ENCODE data around the gene ITGB3BP. TPM values are rescaled to one million over a fixed set of nuclear protein-coding genes. Genes with fewer than 3 reads are reported as not detected.
A peak's percentile ranks its signal among the peaks of the same experiment; 100 is the strongest.

The ITGB3BP gene
- total and polyA plus RNA-seq, 2 of the 13 experiments (the other 11 are each of a cell fraction or from before 2014, with no cell fraction given): 19.0 to 46.5 TPM

DNA sequence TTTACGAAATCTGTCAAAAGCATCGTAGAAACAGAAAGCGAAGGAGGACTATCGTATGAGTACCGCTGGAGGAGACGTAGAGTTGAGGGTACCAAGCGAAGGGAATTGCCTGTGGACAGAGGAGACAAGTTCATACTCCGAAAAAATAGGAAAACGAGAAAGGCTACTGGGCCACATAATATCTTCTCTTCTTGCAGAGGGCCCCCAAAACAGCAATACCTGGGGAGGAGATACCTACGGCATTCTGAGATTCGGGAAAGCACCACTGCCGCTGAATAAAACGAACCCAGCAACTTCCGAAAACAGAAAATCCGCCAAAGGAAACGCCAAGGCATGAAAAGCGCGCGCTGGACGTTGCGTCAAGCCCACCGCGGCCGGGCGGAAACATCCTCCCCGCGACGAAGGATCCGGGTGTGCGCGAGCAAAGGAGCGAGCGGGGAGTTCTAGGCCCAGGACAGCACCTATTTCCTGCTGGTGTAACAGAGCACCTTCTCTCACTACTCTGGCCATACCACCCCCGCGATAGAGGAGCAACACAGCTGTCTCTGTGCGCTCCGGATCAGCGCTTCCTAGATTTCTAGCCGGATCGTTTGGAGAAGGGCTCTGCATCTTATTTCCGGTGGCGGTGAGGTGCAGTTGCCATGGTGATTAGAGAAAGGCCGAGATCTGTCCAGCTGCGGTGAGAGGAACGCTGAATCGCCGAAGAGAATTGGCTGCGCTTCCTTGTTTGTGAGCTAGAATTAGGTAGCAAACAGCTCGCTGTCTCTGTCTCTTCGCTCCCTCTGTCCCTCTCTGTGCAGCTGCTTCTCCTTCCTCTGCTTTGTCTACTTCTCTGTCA is at the start of gene ITGB3BP, which contains the start of gene EFCAB7 (continued):
- TF ChIP-seq, protein P1, sequence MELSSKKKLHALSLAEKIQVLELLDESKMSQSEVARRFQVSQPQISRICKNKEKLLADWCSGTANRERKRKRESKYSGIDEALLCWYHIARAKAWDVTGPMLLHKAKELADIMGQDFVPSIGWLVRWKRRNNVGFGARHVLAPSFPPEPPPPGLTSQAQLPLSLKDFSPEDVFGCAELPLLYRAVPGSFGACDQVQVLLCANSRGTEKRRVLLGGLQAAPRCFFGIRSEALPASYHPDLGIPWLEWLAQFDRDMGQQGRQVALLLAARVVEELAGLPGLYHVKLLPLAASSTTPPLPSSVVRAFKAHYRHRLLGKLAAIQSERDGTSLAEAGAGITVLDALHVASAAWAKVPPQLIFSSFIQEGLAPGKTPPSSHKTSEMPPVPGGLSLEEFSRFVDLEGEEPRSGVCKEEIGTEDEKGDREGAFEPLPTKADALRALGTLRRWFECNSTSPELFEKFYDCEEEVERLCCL (CRISPR knock-in tag; IDR thresholded peaks at IDR 0.05; ENCODE audit: borderline replicate concordance): no peak
- TF ChIP-seq, protein P2, sequence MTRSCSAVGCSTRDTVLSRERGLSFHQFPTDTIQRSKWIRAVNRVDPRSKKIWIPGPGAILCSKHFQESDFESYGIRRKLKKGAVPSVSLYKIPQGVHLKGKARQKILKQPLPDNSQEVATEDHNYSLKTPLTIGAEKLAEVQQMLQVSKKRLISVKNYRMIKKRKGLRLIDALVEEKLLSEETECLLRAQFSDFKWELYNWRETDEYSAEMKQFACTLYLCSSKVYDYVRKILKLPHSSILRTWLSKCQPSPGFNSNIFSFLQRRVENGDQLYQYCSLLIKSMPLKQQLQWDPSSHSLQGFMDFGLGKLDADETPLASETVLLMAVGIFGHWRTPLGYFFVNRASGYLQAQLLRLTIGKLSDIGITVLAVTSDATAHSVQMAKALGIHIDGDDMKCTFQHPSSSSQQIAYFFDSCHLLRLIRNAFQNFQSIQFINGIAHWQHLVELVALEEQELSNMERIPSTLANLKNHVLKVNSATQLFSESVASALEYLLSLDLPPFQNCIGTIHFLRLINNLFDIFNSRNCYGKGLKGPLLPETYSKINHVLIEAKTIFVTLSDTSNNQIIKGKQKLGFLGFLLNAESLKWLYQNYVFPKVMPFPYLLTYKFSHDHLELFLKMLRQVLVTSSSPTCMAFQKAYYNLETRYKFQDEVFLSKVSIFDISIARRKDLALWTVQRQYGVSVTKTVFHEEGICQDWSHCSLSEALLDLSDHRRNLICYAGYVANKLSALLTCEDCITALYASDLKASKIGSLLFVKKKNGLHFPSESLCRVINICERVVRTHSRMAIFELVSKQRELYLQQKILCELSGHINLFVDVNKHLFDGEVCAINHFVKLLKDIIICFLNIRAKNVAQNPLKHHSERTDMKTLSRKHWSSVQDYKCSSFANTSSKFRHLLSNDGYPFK (CRISPR knock-in tag; IDR thresholded peaks at IDR 0.05; ENCODE audit: borderline replicate concordance): peak; percentile 86; the same call in 1 of the 2 replicates
- TF ChIP-seq ZNF24 (IDR thresholded peaks at IDR 0.05): peak; percentile 71; the same call in 1 of the 2 replicates
- 0 out of 2 replicates have a peak, but pooled peaks have one; percentile 41 for TF ChIP-seq GATA4 (IDR thresholded peaks at IDR 0.05; ENCODE audit: borderline replicate concordance, low read depth)
- no peak for TF ChIP-seq DDIT3 (CRISPR knock-in tag; IDR thresholded peaks at IDR 0.05)
- TF ChIP-seq KDM4B (CRISPR knock-in tag; IDR thresholded peaks at IDR 0.05): peak; percentile 68; the same call in 1 of the 2 replicates
- TF ChIP-seq RBM39 (IDR thresholded peaks at IDR 0.05; ENCODE audit: low read depth, low read length, poor library complexity, severe bottlenecking): peak; percentile 82
- no peak for TF ChIP-seq DNMT3B (CRISPR knock-in tag; conservative IDR thresholded peaks at IDR 0.05)
- TF ChIP-seq NFRKB (IDR thresholded peaks at IDR 0.05): no peak
- no peak for TF ChIP-seq SRSF9 (IDR thresholded peaks at IDR 0.05; ENCODE audit: borderline replicate concordance, insufficient read depth, low read depth, low read length, poor library complexity, severe bottlenecking)
- TF ChIP-seq TBX2 (CRISPR knock-in tag; IDR thresholded peaks at IDR 0.05; ENCODE audit: borderline replicate concordance): peak; percentile 93
- peak; percentile 99 for TF ChIP-seq ZMYM4 (CRISPR knock-in tag; IDR thresholded peaks at IDR 0.05)
- TF ChIP-seq, protein P3, sequence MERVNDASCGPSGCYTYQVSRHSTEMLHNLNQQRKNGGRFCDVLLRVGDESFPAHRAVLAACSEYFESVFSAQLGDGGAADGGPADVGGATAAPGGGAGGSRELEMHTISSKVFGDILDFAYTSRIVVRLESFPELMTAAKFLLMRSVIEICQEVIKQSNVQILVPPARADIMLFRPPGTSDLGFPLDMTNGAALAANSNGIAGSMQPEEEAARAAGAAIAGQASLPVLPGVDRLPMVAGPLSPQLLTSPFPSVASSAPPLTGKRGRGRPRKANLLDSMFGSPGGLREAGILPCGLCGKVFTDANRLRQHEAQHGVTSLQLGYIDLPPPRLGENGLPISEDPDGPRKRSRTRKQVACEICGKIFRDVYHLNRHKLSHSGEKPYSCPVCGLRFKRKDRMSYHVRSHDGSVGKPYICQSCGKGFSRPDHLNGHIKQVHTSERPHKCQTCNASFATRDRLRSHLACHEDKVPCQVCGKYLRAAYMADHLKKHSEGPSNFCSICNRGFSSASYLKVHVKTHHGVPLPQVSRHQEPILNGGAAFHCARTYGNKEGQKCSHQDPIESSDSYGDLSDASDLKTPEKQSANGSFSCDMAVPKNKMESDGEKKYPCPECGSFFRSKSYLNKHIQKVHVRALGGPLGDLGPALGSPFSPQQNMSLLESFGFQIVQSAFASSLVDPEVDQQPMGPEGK (CRISPR knock-in tag; IDR thresholded peaks at IDR 0.05): peak; percentile 65
- TF ChIP-seq NR2F2 (IDR thresholded peaks at IDR 0.05; ENCODE audit: borderline replicate concordance, low read depth): peak; percentile 32; the same call in 1 of the 2 replicates
- no peak for TF ChIP-seq TRIM24 (CRISPR knock-in tag; IDR thresholded peaks at IDR 0.05)
- no peak for TF ChIP-seq NBN (conservative IDR thresholded peaks at IDR 0.05)
- TF ChIP-seq ZNF883 (CRISPR knock-in tag; IDR thresholded peaks at IDR 0.05; ENCODE audit: not compliant biosample characterization): no peak
- no peak for TF ChIP-seq TCF12 (IDR thresholded peaks at IDR 0.05)
- 0 out of 2 replicates have a peak, but pooled peaks have one; percentile 52 for TF ChIP-seq TCF12 (CRISPR knock-in tag; IDR thresholded peaks at IDR 0.05)
